OCI-LY1 (cell line): ENCODE measurements around the gene NFU1.

Source experiments
- EZH2 ChIP-seq: fragments of 200-600 bp; sonication (generic), shearing (Covaris generic); IDR thresholded peaks from 2 replicates; pipeline ENCODE4 v1.8.0; 2017; ENCODE audit warnings: borderline replicate concordance, mixed run types, mild to moderate bottlenecking, antibody characterized with exemption, low read length, moderate library complexity, mixed read lengths
- TF ChIP-seq, protein P1 (sequence below): fragments of 200-600 bp; sonication (generic), shearing (Covaris generic); IDR thresholded peaks from 2 replicates; pipeline ENCODE4 v1.5.1; 2017; ENCODE audit warnings: mild to moderate bottlenecking, antibody characterized with exemption, low read length, moderate library complexity, mixed read lengths

DNA sequence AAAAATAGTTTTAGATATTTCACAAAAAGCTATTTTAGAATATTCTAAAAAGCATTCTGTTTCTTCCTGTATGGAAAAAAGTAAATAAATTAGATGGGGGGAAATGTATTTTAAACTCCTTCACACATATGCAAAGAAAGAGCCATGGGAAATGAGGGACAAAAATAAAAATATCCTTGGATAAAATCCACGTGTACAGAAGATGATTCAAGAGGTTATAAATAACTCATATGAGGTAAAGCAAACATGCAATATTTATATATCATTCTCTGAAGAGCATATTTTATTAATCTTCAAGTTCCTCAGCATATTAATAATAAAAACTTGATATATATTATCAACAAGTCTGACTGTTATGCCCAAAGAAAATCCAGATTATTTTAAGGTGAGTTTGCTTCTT, 41.4 kb downstream of the NFU1 start:
- TF ChIP-seq, protein P1, sequence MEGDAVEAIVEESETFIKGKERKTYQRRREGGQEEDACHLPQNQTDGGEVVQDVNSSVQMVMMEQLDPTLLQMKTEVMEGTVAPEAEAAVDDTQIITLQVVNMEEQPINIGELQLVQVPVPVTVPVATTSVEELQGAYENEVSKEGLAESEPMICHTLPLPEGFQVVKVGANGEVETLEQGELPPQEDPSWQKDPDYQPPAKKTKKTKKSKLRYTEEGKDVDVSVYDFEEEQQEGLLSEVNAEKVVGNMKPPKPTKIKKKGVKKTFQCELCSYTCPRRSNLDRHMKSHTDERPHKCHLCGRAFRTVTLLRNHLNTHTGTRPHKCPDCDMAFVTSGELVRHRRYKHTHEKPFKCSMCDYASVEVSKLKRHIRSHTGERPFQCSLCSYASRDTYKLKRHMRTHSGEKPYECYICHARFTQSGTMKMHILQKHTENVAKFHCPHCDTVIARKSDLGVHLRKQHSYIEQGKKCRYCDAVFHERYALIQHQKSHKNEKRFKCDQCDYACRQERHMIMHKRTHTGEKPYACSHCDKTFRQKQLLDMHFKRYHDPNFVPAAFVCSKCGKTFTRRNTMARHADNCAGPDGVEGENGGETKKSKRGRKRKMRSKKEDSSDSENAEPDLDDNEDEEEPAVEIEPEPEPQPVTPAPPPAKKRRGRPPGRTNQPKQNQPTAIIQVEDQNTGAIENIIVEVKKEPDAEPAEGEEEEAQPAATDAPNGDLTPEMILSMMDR, result no peak
- TF ChIP-seq EZH2, result no peak
